NCI-H748 treated with DMSO at 0.1 percent for 48 hours (cell line): ENCODE measurements around the gene SUCO.
"Not testable (repeated sequence)": the region's sequence is repeated elsewhere in the genome, so short reads cannot be mapped to it uniquely, and the experiment has no call there.

Experiments used
- DNase-seq: peaks from one replicate; lab custom pipeline; 2025; lab: John Stamatoyannopoulos, UW

The SUCO gene

GRCh38 chr1:172566196-172566997, 33.4 kb downstream of the SUCO start:
- DNase-seq: no peak

- no peak for DNase-seq
Measured at GRCh38 chr1:172567720-172568119, 34.8 kb downstream of the SUCO start.

- no peak for DNase-seq
Measured at GRCh38 chr1:172574080-172574479, 41.1 kb downstream of the SUCO start.

GRCh38 chr1:172578586-172578985, 45.6 kb downstream of the SUCO start:
- no peak for DNase-seq

- DNase-seq: no peak
Measured at GRCh38 chr1:172581273-172581672, 48.3 kb downstream of the SUCO start.

GRCh38 chr1:172581779-172582178, 48.8 kb downstream of the SUCO start:
- no peak for DNase-seq

- no peak for DNase-seq
Measured at GRCh38 chr1:172582889-172583288, 49.9 kb downstream of the SUCO start.

- DNase-seq: no peak
Measured at GRCh38 chr1:172585348-172585747, 52.4 kb downstream of the SUCO start.

GRCh38 chr1:172585861-172586260, 52.9 kb downstream of the SUCO start:
- no peak for DNase-seq

- DNase-seq: no peak
Measured at GRCh38 chr1:172588296-172589291, 55.6 kb downstream of the SUCO start.

- DNase-seq: no peak
Measured at GRCh38 chr1:172589553-172589952, 56.6 kb downstream of the SUCO start.

- DNase-seq: not testable (repeated sequence)
Measured at GRCh38 chr1:172591429-172591828, 58.5 kb downstream of the SUCO start.

GRCh38 chr1:172595066-172595465, 62.1 kb downstream of the SUCO start:
- not testable (repeated sequence) for DNase-seq

GRCh38 chr1:172596782-172597181, 63.8 kb downstream of the SUCO start:
- not testable (repeated sequence) for DNase-seq

GRCh38 chr1:172599912-172600311, 67.0 kb downstream of the SUCO start:
- no peak for DNase-seq

- no peak for DNase-seq
Measured at GRCh38 chr1:172600615-172601014, 67.7 kb downstream of the SUCO start.

GRCh38 chr1:172601046-172601630, 68.2 kb downstream of the SUCO start:
- DNase-seq: no peak

GRCh38 chr1:172602706-172603105, 69.8 kb downstream of the SUCO start:
- DNase-seq: no peak

- no peak for DNase-seq
Measured at GRCh38 chr1:172603816-172604215, 70.9 kb downstream of the SUCO start.

- DNase-seq: no peak
Measured at GRCh38 chr1:172605641-172606040, 72.7 kb downstream of the SUCO start.

- no peak for DNase-seq
Measured at GRCh38 chr1:172607145-172607544, 74.2 kb downstream of the SUCO start.

GRCh38 chr1:172608098-172608601, 75.2 kb downstream of the SUCO start:
- DNase-seq: no peak
